Forelimb muscle (tissue), 1 donor: Measurements from ENCODE around the gene NISCH. TPM values are rescaled to one million over a fixed set of nuclear protein-coding genes. Genes with fewer than 3 reads are reported as not detected.
"Not testable (repeated sequence)": the region's sequence is repeated elsewhere in the genome, so short reads cannot be mapped to it uniquely, and the experiment has no call there.

ENCODE experiments used
- DNase-seq: peaks from one replicate; pipeline ENCODE4 v3.0.0-alpha.2; 2013; ENCODE audit warnings: low read depth
- polyA plus RNA-seq: library from polyadenylated mRNA; unstranded; fragments of 120-200 nt; gene quantifications from one replicate; pipeline ENCODE4 v1.2.1, GENCODE V29; 2013; ENCODE audit not compliant: insufficient read length

NISCH gene
- polyA plus RNA-seq, 1 donor: 64.7 TPM

- DNase-seq: no peak
These were observed 70.5 kb downstream of the NISCH start for GRCh38 chr3:52525680-52526561.

- not testable (repeated sequence) for DNase-seq
These were observed 71.3 kb downstream of the NISCH start for GRCh38 chr3:52526671-52527038.

DNA sequence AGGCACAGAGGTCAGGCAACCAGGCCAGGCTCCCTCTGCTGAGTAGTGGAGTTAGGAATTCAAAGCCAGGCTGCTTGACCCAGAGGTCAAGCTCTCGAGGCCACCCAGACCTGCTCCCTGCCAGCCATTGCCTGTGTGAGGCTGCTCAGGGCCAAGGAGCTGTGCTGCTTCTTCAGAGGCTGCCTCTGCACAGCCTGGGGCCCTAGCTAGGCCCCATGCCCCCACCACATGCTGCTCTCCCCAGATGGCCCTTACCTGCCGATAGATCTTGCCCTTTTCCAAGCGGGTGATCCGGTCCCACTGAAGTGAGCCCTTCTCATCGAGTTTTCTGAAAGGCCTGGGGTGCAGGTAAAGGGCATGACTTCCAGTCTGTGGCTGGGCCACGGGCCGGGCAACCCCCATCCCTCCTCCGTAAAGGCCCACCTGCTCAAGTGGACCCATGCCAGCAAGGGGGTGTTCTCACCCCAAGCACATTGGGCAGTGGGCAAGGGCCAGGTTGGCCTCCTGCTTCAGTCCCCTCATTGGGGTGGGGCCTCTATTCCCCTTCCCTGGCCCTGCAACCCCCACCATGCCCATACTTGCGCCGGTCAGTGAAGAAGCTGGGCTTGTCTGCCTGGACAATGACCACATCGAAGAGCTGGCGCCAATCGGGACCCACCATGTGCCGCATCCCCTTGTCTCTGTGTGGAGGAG, 71.8 kb downstream of the NISCH start:
- DNase-seq: no peak

DNA sequence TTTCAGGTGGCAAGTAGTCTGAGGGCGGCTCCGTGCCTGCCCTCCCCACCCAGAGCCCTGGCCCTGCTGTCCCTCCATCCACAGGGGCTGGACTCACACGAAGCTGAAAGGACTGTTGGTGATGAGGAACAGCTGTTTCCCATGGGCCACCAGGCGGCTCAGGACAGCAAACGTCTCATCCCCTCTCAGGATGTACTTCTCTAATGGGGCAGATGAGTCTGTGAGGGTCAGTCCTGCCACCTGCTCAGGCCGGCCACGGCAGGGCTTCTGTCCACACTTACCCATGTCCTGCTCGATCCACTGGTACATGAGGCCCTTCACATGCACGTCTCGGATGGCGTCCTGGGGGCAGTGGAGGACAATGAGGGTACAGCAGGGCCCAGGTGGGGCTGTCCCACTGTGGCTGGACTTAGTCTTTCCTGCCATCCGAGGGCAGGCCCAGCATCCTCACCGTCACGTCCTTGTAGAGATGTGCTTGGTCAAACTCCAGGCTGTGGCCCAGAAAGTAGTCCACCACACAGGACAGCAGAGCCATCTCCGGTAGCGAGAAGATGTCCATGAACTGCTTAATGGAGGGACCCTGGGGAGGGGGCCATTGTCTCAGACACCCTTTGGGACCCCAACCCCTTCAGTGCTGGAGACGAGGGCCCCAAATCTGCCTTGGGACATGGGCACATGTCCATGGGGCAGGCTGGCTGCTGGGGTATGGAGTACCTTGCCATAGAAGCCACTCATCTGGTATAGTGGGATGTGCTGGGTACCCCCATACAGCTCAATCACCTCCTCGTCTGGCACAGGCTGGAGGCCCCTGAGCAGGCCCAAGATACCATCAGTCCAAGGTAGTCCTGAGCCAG, 72.6 kb downstream of the NISCH start:
- DNase-seq: no peak

GRCh38 chr3:52528586-52529375, 73.4 kb downstream of the NISCH start:
- no peak for DNase-seq

DNA sequence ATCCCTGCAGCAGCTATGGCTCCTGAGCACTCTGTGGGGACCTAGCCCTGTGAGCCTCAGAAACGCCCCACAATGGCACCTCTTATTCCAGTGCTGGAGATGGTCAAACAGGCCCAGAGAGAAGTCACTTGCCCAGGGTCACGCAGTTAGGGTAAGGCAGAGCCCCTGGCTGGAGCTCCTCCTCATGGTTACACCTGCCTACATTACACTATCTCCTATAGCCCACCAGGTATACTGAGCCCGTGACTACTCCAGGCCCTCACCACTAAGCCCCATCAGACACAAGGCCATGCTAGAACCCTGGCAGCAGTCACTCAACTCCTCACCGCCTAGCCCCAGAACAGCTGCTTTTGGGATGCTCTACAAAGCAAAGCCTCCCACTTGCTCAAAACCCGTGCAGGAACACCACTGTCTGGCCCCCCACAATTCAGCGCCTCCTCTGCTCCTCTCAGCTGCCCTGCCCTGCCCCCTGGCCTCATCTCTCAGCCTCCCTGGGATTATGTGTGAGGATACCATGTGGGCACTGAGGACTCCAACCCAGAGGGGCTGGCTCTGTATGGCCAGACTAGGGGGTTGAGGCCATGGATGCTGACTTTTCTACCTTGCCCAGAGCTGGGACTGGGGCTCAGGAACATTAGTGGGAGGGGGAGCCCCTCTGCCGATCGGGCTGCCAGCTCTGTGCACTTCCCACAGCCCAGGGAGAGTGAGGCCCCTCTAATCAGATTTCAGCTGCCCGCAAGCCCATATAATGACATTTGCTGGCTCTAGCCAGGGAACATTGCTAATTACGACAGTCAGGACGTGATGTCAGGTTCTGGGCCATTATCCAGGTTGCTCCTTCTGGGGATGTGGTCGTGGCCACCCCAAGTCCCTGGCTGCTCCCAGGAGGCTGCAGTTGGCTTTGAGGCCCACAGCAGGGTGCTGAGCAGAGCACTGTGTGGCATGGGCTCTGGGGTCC, 74.3 kb downstream of the NISCH start:
- DNase-seq: no peak

- DNase-seq: no peak
These were observed 75.8 kb downstream of the NISCH start for GRCh38 chr3:52530918-52531826.

- DNase-seq: no peak
These were observed 76.6 kb downstream of the NISCH start for GRCh38 chr3:52531860-52532516.

DNA sequence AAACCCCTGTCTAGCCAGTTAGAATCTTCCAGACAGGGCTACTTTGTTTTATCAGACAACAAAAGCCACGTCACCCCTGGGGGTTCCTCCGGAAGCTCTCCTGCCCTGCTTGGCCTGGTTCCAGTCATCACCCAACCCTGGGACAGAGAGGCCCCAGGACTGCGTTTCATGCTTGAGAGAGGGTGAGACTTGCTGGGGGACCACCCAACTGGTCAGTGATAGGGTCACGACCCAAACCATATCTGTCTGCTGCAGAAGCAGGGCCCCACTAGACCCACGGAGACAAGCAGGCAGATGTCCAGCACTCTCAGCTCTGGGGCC, 77.1 kb downstream of the NISCH start:
- DNase-seq: no peak

DNA sequence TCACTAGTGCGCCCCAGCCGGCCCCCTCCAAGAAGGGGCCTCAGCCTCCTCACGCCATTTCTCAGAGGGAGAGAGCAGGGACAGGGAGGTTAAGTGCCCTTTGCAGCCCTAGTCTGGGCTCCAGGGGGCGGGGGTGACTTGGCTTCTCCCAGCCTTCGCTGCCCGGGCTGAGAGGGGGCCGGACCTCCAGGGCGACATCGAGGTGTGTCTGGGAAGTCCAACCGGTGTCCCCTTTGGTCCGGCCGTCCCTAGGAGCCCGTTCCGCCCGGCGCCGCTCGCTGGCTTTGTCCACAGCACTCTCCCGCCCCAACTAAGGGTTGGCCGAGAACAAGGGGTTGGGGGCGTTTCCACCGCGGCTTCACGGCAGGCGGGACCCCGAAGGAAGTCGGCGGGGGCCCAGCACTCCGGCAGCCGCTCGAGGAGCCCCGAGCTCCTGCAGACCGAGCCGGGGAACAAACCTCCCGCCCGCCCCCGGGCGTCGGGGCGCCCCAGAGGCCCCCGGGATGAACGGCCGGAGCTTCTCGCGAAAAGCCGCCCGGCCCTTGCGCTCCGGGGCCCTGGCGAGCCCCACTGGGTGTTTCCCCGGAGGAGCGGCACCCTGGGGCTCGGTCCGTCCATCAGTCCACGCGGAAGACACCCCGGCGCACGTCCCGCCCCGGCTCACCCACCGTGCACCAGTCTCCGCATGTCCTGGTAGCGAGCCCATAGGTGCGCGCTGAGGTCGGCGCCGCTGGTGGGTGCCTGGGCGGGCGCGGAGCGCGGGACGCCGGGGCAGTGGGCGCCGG, 77.6 kb downstream of the NISCH start:
- no peak for DNase-seq

- DNase-seq: no peak
These were observed 78.3 kb downstream of the NISCH start, which contains the start of gene NT5DC2 for GRCh38 chr3:52533623-52534280. NT5DC2 (minus strand) TSS chr3:52533857; CDS start chr3:52533737, 120 bp downstream.

DNA sequence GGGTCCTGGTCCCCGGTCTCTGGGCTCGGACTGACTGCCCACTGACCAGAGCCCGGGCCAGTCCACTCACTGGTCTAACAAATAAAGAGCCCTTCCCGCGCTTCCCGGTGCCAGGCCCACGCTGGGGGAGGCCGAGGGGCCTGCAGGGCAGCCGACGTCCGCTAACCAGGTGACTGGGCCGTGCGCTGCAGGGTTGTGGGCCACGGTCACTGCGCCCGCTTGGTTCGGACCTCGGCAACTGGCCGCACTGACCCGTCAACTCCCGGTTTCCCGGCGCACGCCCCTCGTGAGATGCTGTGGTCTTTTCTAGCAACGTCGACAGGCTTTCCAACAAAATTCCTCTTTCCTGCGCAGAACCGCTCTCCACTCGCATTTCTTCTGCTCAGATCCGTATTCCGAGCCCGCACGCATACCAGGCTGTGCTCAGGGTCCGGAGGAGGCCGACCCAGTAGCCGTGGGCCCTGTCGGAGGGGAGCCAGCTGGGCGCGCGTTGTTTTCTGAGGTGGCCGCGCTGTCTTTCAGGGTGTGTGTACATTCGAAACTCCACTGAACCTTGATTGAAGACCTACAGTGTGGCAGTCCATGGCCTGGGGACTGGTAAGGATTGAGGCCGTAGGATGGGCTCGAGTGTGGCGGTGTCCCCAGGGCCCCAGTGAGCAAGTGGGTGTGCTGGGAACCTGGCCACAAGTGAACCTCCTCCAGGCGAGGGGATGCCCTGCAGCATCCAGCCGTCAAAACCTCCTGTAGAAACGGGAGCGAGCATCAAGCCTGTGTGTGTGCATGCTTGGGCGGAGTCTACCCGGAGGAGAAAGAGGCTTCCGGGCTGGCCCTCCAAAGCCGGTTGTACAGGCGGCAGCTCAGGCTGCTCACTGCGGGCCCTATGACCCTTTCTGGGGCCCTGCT, 79.1 kb downstream of the NISCH start:
- no peak for DNase-seq

- DNase-seq: no peak
These were observed 80.2 kb downstream of the NISCH start for GRCh38 chr3:52535411-52536111.

GRCh38 chr3:52536112-52536368, 80.6 kb downstream of the NISCH start:
- DNase-seq: no peak

DNA sequence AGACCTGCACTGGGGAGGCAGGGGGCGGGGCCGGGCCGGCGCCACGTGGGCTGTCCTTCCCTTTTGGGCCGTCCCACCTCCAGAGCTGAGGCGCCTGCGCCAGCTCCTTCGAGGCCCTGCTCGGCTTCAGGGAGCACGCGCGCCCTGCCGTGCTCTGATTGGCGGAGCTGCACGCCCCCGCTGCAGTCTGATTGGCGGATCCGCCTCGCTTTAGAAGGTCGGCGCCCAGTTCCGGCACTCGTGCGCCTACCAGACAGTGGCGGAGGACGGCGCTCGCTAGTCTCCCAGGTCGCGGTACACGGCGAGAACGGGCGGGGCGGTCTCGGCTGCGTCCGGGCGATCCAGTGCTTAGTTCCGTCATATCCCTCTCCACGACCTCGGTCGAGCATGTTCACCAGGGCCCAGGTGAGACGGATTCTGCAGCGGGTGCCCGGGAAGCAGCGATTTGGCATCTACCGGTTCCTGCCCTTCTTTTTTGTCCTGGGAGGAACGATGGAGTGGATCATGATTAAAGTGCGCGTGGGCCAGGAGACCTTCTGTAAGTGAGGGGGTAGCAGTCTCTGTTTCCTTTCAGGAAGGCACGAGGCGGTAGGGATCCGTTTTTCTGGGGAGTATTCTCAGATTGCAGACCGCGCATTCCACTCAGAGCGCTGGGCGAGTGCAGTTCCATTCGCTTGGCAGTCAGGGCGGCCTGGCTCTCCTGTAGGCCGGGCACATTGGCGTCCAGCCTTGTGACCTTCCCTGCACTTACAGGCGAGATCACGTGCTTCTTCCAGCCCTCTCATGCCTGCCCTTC, 81.2 kb downstream of the NISCH start, which contains the start of gene UQCC5:
UQCC5 (plus strand) TSS at position 237 of the 796 bp plus-strand sequence; CDS start at position 388, 151 bp downstream.
- DNase-seq: peak; percentile 94
